Right lobe of liver (tissue), 6 donors: ENCODE data around the gene TAS2R60. TPM values are rescaled to one million over a fixed set of nuclear protein-coding genes. Genes with fewer than 3 reads are reported as not detected.

Experiments used
- ATAC-seq, 4 donors: fragments of 200-7000 bp; cut with Tn5 transposase; one replicate each; pipeline ENCODE4 v1.9.1; 2020; ENCODE audit warnings: mild to moderate bottlenecking in 4 of 4, moderate library complexity in 4 of 4
- DNase-seq, 3 donors: peaks; one replicate each; pipeline ENCODE4 v3.0.0-alpha.2; 2020
- H3K27ac ChIP-seq, 3 donors: fragments of 200-600 bp; one replicate each; pipeline ENCODE4 v1.8.0; 2022
- H3K27me3 ChIP-seq, 2 donors: fragments of 200-600 bp; one replicate each; pipeline ENCODE4 v1.8.0; 2022
- H3K36me3 ChIP-seq, 4 donors: fragments of 200-600 bp; sonication (generic) in 1 of 4; one replicate each; pipeline versions ENCODE4 v1.5.1 to v1.8.0; 2017 to 2022; ENCODE audit warnings: control low read depth in 1 of 4
- H3K4me1 ChIP-seq, 4 donors: fragments of 200-600 bp; sonication (generic) in 1 of 4; one replicate each; pipeline versions ENCODE4 v1.5.1 to v1.8.0; 2017 to 2022; ENCODE audit warnings: control low read depth in 1 of 4
- H3K4me3 ChIP-seq, 3 donors: fragments of 200-600 bp; one replicate each; pipeline ENCODE4 v1.8.0; 2022
- H3K9me3 ChIP-seq, 4 donors: fragments of 200-600 bp; sonication (generic) in 1 of 4; one replicate each; pipeline versions ENCODE4 v1.5.1 to v1.8.0; 2017 to 2022; ENCODE audit warnings: control low read depth in 1 of 4
- CTCF ChIP-seq, 4 donors: fragments of 200-600 bp in 3 of 4; fragments of 450-650 bp in 1 of 4; IDR thresholded peaks; one replicate each; pipeline versions ENCODE4 v1.5.1 to v1.8.0; 2016 to 2022; ENCODE audit warnings: antibody characterized with exemption in 4 of 4, mild to moderate bottlenecking in 2 of 4
- POLR2A ChIP-seq: fragments of 450-650 bp; IDR thresholded peaks from one replicate; pipeline ENCODE4 v1.6.1; 2017; ENCODE audit warnings: antibody characterized with exemption, mild to moderate bottlenecking
- WGBS: methylation state at CpG from one replicate; pipeline ENCODE4 v1.1.6; 2018; ENCODE audit warnings: low coverage, low lambda C conversion rate; ENCODE audit not compliant: insufficient coverage; ENCODE audit errors: missing lambda C conversion rate; 5-methylcytosine and 5-hydroxymethylcytosine counted together
- intact Hi-C, 2 donors: fragments of 100-400 bp; cut with DNase I; formaldehyde crosslinking; loops; one replicate each; pipeline versions ENCODE4 v1.11.2 to v1.14.1; 2022
- total RNA-seq, 6 experiments: library from RNA; depleted of rRNA in 2 of 6; stranded (reverse); fragments of >200 nt in 2 of 6; fragmentation: NEBNext Ultra II Directional in 3 of 6; extraction: Animal tissue kit (Norgen Biotek cat#: 25700) in 3 of 6; gene quantifications; one replicate each; pipeline versions ENCODE4 v1.1.0 to v1.2.4, GENCODE V29; 2016 to 2023
- donor health status: DM: no; HTN: yes; CAD: no.
- donor health status: DM: no; HTN: no; CAD: no.
- donor health status: DM: no; HTN: no; CAD: no.
- donor health status: DM: no; HTN: yes; CAD: no.
- donor health status: DM: no; HTN: yes; CAD: no.

The TAS2R60 gene
- total RNA-seq, 6 experiments from 2014 or later, result 0.35 TPM; not detected in 5

GRCh38 chr7:143456992-143457793, 13.9 kb downstream of the TAS2R60 start:
- Histone ChIP-seq H3K36me3 (no peaks in the 10 kb centered on the region), H3K27ac (no peak overlapping the region), H3K4me3 (no peak overlapping the region), H3K27me3 (no peaks in the 10 kb centered on the region), H3K4me1 (no peaks in the 10 kb centered on the region), H3K9me3 (no peaks in the 10 kb centered on the region)
- intact Hi-C loops, result no loop called here
- WGBS, result 71% methylated on average over 2 of the region's 4 CpGs
- DNase-seq, result no peak
- TF ChIP-seq CTCF (IDR thresholded peaks at IDR 0.05), result no peak
- ATAC-seq, result no peak

GRCh38 chr7:143458263-143458662, 15.0 kb downstream of the TAS2R60 start:
- H3K4me1 ChIP-seq, result no peaks in the 10 kb centered on the region
- ATAC-seq (peak in 3 of 4 donors; percentile 33 to 64 (median 46)), DNase-seq (no peak)
- H3K27ac ChIP-seq, result no peak overlapping the region
- H3K4me3 ChIP-seq, result no peak overlapping the region
- TF ChIP-seq POLR2A, result no peak
- TF ChIP-seq CTCF (IDR thresholded peaks at IDR 0.05), result no peak
- WGBS, result 75% methylated on average over 3 of the region's 3 CpGs
- H3K27me3 ChIP-seq, result no peaks in the 10 kb centered on the region
- intact Hi-C loops, result no loop called here
- H3K36me3 ChIP-seq, result no peaks in the 10 kb centered on the region
- H3K9me3 ChIP-seq, result no peaks in the 10 kb centered on the region

GRCh38 chr7:143458681-143459080, 15.4 kb downstream of the TAS2R60 start:
- DNase-seq (no peak), ATAC-seq (no peak)
- no peak for TF ChIP-seq CTCF (IDR thresholded peaks at IDR 0.05)
- TF ChIP-seq POLR2A, result no peak
- intact Hi-C loops, result no loop called here
- Histone ChIP-seq H3K9me3 (no peaks in the 10 kb centered on the region), H3K4me1 (no peaks in the 10 kb centered on the region), H3K36me3 (no peaks in the 10 kb centered on the region), H3K4me3 (no peak overlapping the region), H3K27me3 (no peaks in the 10 kb centered on the region), H3K27ac (no peak overlapping the region)
- WGBS, result 60% methylated on average over 3 of the region's 3 CpGs

- no peaks in the 10 kb centered on the region for H3K9me3 ChIP-seq
- H3K27ac ChIP-seq, result no peak overlapping the region
- no peak overlapping the region for H3K4me3 ChIP-seq
- H3K27me3 ChIP-seq, result no peaks in the 10 kb centered on the region
- intact Hi-C loops, result no loop called here
- no peak for ATAC-seq
- 100% methylated on average over 1 of the region's 1 CpG for whole genome bisulfite sequencing
- TF ChIP-seq CTCF (IDR thresholded peaks at IDR 0.05) (no peak), POLR2A (no peak)
- H3K36me3 ChIP-seq, result no peaks in the 10 kb centered on the region
- no peaks in the 10 kb centered on the region for H3K4me1 ChIP-seq
- DNase-seq, result no peak
Observed at GRCh38 chr7:143459359-143459758, 16.1 kb downstream of the TAS2R60 start.
